Activated naive CD8-positive, alpha-beta T cell treated with anti-CD3 and anti-CD28 coated beads for 36 hours (primary cell): ENCODE results near the gene BLVRB. TPM values are rescaled to one million over a fixed set of nuclear protein-coding genes. Genes with fewer than 3 reads are reported as not detected.
"Not testable (repeated sequence)": the region's sequence is repeated elsewhere in the genome, so short reads cannot be mapped to it uniquely, and the experiment has no call there.

ENCODE experiments used
- DNase-seq: peaks from one replicate; pipeline ENCODE4 v3.0.0; 2021
- H3K27ac Mint-ChIP-seq: one replicate; pipeline ENCODE4 v1.8.0; 2022; ENCODE audit warnings: mild to moderate bottlenecking, moderate library complexity, mixed read lengths
- H3K27me3 Mint-ChIP-seq: one replicate; pipeline ENCODE4 v1.8.0; 2022; ENCODE audit warnings: mild to moderate bottlenecking, mixed read lengths
- H3K36me3 Mint-ChIP-seq: one replicate; pipeline ENCODE4 v1.8.0; 2021; ENCODE audit warnings: mild to moderate bottlenecking, mixed read lengths
- H3K4me1 Mint-ChIP-seq: one replicate; pipeline ENCODE4 v1.8.0; 2021; ENCODE audit warnings: mixed read lengths
- H3K4me3 Mint-ChIP-seq: one replicate; pipeline ENCODE4 v1.8.0; 2022; ENCODE audit warnings: mild to moderate bottlenecking, moderate library complexity, mixed read lengths
- H3K9me3 Mint-ChIP-seq: one replicate; pipeline ENCODE4 v1.8.0; 2022; ENCODE audit warnings: mixed read lengths
- total RNA-seq, 2 experiments: library from RNA; stranded (reverse); gene quantifications; one replicate each; pipeline ENCODE4 v1.2.3, GENCODE V29; 2021

BLVRB gene
- total RNA-seq, 2 experiments from 2014 or later = 15.1 to 15.2 TPM

GRCh38 chr19:40415768-40416167 lies 49.8 kb downstream of the BLVRB start:
- no peak for DNase-seq
- Mint-ChIP-seq H3K27me3 (peaks cover 3% of the 10 kb centered on the region), H3K27ac (no peak overlapping the region), H3K4me3 (no peak overlapping the region), H3K4me1 (peaks cover 6% of the 10 kb centered on the region), H3K36me3 (no peaks in the 10 kb centered on the region), H3K9me3 (no peaks in the 10 kb centered on the region)

- no peak overlapping the region for H3K27ac Mint-ChIP-seq
- no peak overlapping the region for H3K4me3 Mint-ChIP-seq
- H3K4me1 Mint-ChIP-seq = peaks cover 6% of the 10 kb centered on the region
- no peaks in the 10 kb centered on the region for H3K36me3 Mint-ChIP-seq
- peaks cover 3% of the 10 kb centered on the region for H3K27me3 Mint-ChIP-seq
- no peak for DNase-seq
- no peaks in the 10 kb centered on the region for H3K9me3 Mint-ChIP-seq
Measured at GRCh38 chr19:40414542-40415535, 50.7 kb downstream of the BLVRB start.

GRCh38 chr19:40413291-40413845 lies 52.2 kb downstream of the BLVRB start, which contains the start of gene PRX:
Gene PRX, minus strand, starts transcription at chr19:40413378. Its CDS starts 5,446 bp downstream, at chr19:40407932.
- H3K4me3 Mint-ChIP-seq = no peak within 1 kb of the TSS
- DNase-seq = no peak
- H3K27me3 Mint-ChIP-seq = peaks cover 3% of the 10 kb centered on the region
- H3K9me3 Mint-ChIP-seq = no peaks in the 10 kb centered on the region
- H3K4me1 Mint-ChIP-seq = peaks cover 4% of the 10 kb centered on the region
- H3K27ac Mint-ChIP-seq = no peak within 1 kb of the TSS
- no peaks in the 10 kb centered on the region for H3K36me3 Mint-ChIP-seq

GRCh38 chr19:40412866-40413265 lies 52.7 kb downstream of the BLVRB start:
- Mint-ChIP-seq H3K4me3 (no peak overlapping the region), H3K27me3 (peaks cover 3% of the 10 kb centered on the region), H3K4me1 (peaks cover 5% of the 10 kb centered on the region), H3K27ac (no peak overlapping the region), H3K36me3 (no peaks in the 10 kb centered on the region), H3K9me3 (no peaks in the 10 kb centered on the region)
- no peak for DNase-seq

GRCh38 chr19:40411958-40412499 lies 53.5 kb downstream of the BLVRB start:
- Mint-ChIP-seq H3K4me1 (peaks cover 5% of the 10 kb centered on the region), H3K4me3 (no peak overlapping the region), H3K36me3 (no peaks in the 10 kb centered on the region), H3K9me3 (no peaks in the 10 kb centered on the region), H3K27me3 (peaks cover 3% of the 10 kb centered on the region), H3K27ac (no peak overlapping the region)
- DNase-seq = no peak

- no peak overlapping the region for H3K27ac Mint-ChIP-seq
- no peaks in the 10 kb centered on the region for H3K36me3 Mint-ChIP-seq
- no peaks in the 10 kb centered on the region for H3K9me3 Mint-ChIP-seq
- DNase-seq = no peak
- peaks cover 3% of the 10 kb centered on the region for H3K27me3 Mint-ChIP-seq
- H3K4me1 Mint-ChIP-seq = peaks cover 3% of the 10 kb centered on the region
- H3K4me3 Mint-ChIP-seq = no peak overlapping the region
Measured at GRCh38 chr19:40411125-40411842, 54.3 kb downstream of the BLVRB start.

GRCh38 chr19:40410030-40410389 lies 55.5 kb downstream of the BLVRB start:
- no peak for DNase-seq
- Mint-ChIP-seq H3K9me3 (no peaks in the 10 kb centered on the region), H3K36me3 (no peaks in the 10 kb centered on the region), H3K27ac (no peak overlapping the region), H3K4me1 (peaks cover 3% of the 10 kb centered on the region), H3K27me3 (peaks cover 3% of the 10 kb centered on the region), H3K4me3 (no peak overlapping the region)

- DNase-seq, H3K9me3 Mint-ChIP-seq, H3K36me3 Mint-ChIP-seq, H3K4me1 Mint-ChIP-seq, H3K4me3 Mint-ChIP-seq, H3K27me3 Mint-ChIP-seq, H3K27ac Mint-ChIP-seq: not testable (repeated sequence)
Measured at GRCh38 chr19:40408598-40408925, 57.0 kb downstream of the BLVRB start.

GRCh38 chr19:40407714-40408597 lies 57.6 kb downstream of the BLVRB start:
- Mint-ChIP-seq H3K36me3 (no peaks in the 10 kb centered on the region), H3K4me1 (peaks cover 9% of the 10 kb centered on the region), H3K27me3 (no peaks in the 10 kb centered on the region), H3K4me3 (no peak overlapping the region), H3K27ac (no peak overlapping the region), H3K9me3 (no peaks in the 10 kb centered on the region)
- no peak for DNase-seq

GRCh38 chr19:40403262-40403984 lies 62.1 kb downstream of the BLVRB start:
- no peaks in the 10 kb centered on the region for H3K36me3 Mint-ChIP-seq
- H3K4me1 Mint-ChIP-seq = peaks cover 12% of the 10 kb centered on the region
- peak overlapping the region; percentile 64 for H3K27ac Mint-ChIP-seq
- H3K27me3 Mint-ChIP-seq = no peaks in the 10 kb centered on the region
- no peaks in the 10 kb centered on the region for H3K9me3 Mint-ChIP-seq
- H3K4me3 Mint-ChIP-seq = peak overlapping the region; percentile 84
- peak; percentile 81 for DNase-seq

GRCh38 chr19:40400559-40400958 lies 65.0 kb downstream of the BLVRB start:
- Mint-ChIP-seq H3K4me1 (peaks cover 9% of the 10 kb centered on the region), H3K36me3 (no peaks in the 10 kb centered on the region), H3K27ac (no peak overlapping the region), H3K4me3 (no peak overlapping the region), H3K27me3 (no peaks in the 10 kb centered on the region), H3K9me3 (no peaks in the 10 kb centered on the region)
- no peak for DNase-seq

- H3K27ac Mint-ChIP-seq = no peak overlapping the region
- H3K4me1 Mint-ChIP-seq = peaks cover 7% of the 10 kb centered on the region
- H3K4me3 Mint-ChIP-seq = no peak overlapping the region
- H3K27me3 Mint-ChIP-seq = no peaks in the 10 kb centered on the region
- DNase-seq = peak; percentile 62
- H3K9me3 Mint-ChIP-seq = no peaks in the 10 kb centered on the region
- H3K36me3 Mint-ChIP-seq = no peaks in the 10 kb centered on the region
Measured at GRCh38 chr19:40398417-40399131, 67.0 kb downstream of the BLVRB start.
